HepG2 (cell line): ENCODE measurements around the gene MYO19. TPM values are rescaled to one million over a fixed set of nuclear protein-coding genes. Genes with fewer than 3 reads are reported as not detected.

Experiments used
- ATF7-NPFF ChIP-seq: sonication (generic); formaldehyde crosslinking; IDR thresholded peaks from 2 replicates; pipeline ENCODE4 v1.8.1; 2023; ENCODE audit warnings: mild to moderate bottlenecking, low read depth, missing genetic modification reagents, moderate library complexity
- CHCHD3 ChIP-seq: sonication (generic); formaldehyde crosslinking; IDR thresholded peaks from 2 replicates; pipeline ENCODE4 v1.8.0; 2022; ENCODE audit warnings: mild to moderate bottlenecking, missing genetic modification reagents, moderate library complexity
- E2F2 ChIP-seq: sonication (generic); formaldehyde crosslinking; IDR thresholded peaks from 2 replicates; pipeline ENCODE4 v1.4.0; 2020; ENCODE audit warnings: missing genetic modification reagents, borderline replicate concordance
- FOXA3 ChIP-seq: IDR thresholded peaks from 2 replicates; pipeline ENCODE4 v1.6.1; 2016; ENCODE audit warnings: missing genetic modification reagents, missing compliant biosample characterization
- GTF2F1 ChIP-seq: fragments of 150-350 bp; IDR thresholded peaks from 2 replicates; pipeline ENCODE4 v1.6.1; 2014; ENCODE audit warnings: low read length
- HNF4A ChIP-seq: sonication (generic); formaldehyde crosslinking; IDR thresholded peaks from 2 replicates; pipeline ENCODE4 v1.4.0; 2020; ENCODE audit warnings: missing genetic modification reagents
- MXD4 ChIP-seq: IDR thresholded peaks from 2 replicates; pipeline ENCODE4 v1.6.1; 2016; ENCODE audit warnings: mild to moderate bottlenecking, missing biosample characterization, missing genetic modification reagents
- PBX2 ChIP-seq: IDR thresholded peaks from 2 replicates; pipeline ENCODE4 v1.6.1; 2016; ENCODE audit warnings: control low read depth
- PHF20 ChIP-seq: sonication (generic); formaldehyde crosslinking; IDR thresholded peaks from 2 replicates; pipeline ENCODE4 v1.5.0; 2020; ENCODE audit warnings: mild to moderate bottlenecking, missing genetic modification reagents
- PPARG ChIP-seq: conservative IDR thresholded peaks from 2 replicates; pipeline ENCODE4 v1.6.1; 2016; ENCODE audit warnings: missing biosample characterization, missing genetic modification reagents
- REST ChIP-seq, 2 experiments: IDR thresholded peaks; 2 replicates each; pipeline ENCODE4 v1.6.1; 2011 to 2012; ENCODE audit warnings: low read length in 2 of 2, borderline replicate concordance in 1 of 2, low read depth in 1 of 2, mild to moderate bottlenecking in 1 of 2, moderate library complexity in 1 of 2
- RFX3 ChIP-seq: IDR thresholded peaks from 2 replicates; pipeline ENCODE4 v1.6.1; 2016; ENCODE audit warnings: missing biosample characterization, missing genetic modification reagents
- SP140L ChIP-seq: sonication (generic); formaldehyde crosslinking; IDR thresholded peaks from 2 replicates; pipeline ENCODE4 v1.4.0; 2020; ENCODE audit warnings: missing genetic modification reagents, borderline replicate concordance
- ZNF263 ChIP-seq: sonication (generic); formaldehyde crosslinking; IDR thresholded peaks from 2 replicates; pipeline ENCODE4 v1.4.0; 2020; ENCODE audit warnings: missing genetic modification reagents
- ZNF446 ChIP-seq: sonication (generic); formaldehyde crosslinking; IDR thresholded peaks from 2 replicates; pipeline ENCODE4 v1.5.0; 2020; ENCODE audit warnings: mild to moderate bottlenecking, missing genetic modification reagents
- ZZZ3 ChIP-seq: sonication (generic); formaldehyde crosslinking; IDR thresholded peaks from 2 replicates; pipeline ENCODE4 v1.4.0; 2020; ENCODE audit warnings: missing genetic modification reagents, mild to moderate bottlenecking, borderline replicate concordance
- polyA plus RNA-seq, 8 experiments: library from polyadenylated mRNA; depleted of rRNA in 3 of 8; stranded (reverse) in 7 of 8; unstranded in 1 of 8; fragments of >200 nt; fragmentation: Illumina TruSeq in 4 of 8; extraction: Trizol in 4 of 8; gene quantifications; 2 replicates each; pipeline versions ENCODE4 v1.2.1 to v1.2.3, GENCODE V29; 2011 to 2016; ENCODE audit warnings: low read depth in 4 of 8, missing spikeins in 1 of 8, mixed read lengths in 1 of 8; ENCODE audit not compliant: insufficient read depth in 1 of 8
- total RNA-seq, 5 experiments: library from RNA; depleted of rRNA; stranded (reverse); fragments of >200 nt; fragmentation: Illumina TruSeq; extraction: Trizol; gene quantifications; 2 replicates each; pipeline ENCODE4 v1.2.3, GENCODE V29; 2016; ENCODE audit warnings: low read depth in 1 of 5
- TF ChIP-seq, protein P1 (sequence below): sonication (generic); formaldehyde crosslinking; conservative IDR thresholded peaks from 2 replicates; pipeline ENCODE4 v1.4.0; 2020; ENCODE audit warnings: missing genetic modification reagents
- TF ChIP-seq, protein P2 (sequence below): sonication (generic); formaldehyde crosslinking; IDR thresholded peaks from 2 replicates; pipeline ENCODE4 v1.4.0; 2020; ENCODE audit warnings: missing genetic modification reagents

The MYO19 gene
- total and polyA plus RNA-seq, 2 of the 13 experiments (the other 11 are each of a cell fraction or from before 2014, with no cell fraction given), result 75.7 to 82.3 TPM

DNA sequence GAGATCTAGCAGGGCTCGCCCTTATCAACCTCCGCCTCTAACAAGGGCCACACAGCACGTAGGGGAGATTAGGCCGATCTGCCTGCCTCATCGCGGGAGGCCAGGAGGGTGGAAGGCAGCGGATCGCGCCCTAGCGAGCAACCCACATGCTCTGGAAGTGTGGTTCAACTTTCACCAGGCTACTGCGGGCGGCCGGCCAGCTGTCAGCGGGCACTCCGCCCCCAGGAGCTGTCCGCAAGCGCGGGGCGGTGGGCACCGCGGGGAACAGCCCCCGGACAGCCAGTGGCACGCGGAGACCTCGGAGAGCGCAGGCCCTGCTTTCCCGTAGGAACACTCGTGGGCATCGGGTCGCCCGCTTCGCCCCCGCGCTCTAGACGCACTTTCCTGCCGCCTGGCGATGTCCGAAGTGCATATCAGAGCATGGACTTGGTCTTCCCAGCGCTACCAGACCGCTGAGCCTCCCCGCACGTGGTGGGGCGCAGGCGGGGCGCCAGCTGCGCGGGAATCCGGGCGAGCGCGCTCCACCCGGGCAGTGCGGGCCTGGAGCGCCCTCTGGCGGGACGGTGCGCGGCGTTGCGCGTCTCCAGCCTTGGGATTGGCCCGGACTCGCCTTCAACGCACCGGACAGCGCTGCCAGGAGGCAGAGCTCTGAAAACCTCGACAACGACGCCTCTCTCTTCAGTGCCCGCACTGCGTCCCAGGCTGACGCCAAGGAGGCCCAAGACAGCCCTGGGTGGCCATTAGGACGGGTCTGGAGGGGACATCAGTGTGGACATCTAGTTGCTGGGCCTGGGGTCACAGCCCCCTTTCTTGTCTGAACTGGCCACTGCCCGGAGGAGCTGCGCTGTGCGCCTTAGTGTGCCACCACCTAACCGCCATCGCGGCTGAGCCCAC lies 51.8 kb downstream of the MYO19 start (continued):
- TF ChIP-seq REST (IDR thresholded peaks at IDR 0.05; ENCODE audit: borderline replicate concordance in 1 of 2, low read depth in 1 of 2, low read length in 2 of 2), result no peak; a peak in 1 of 4 replicates
- TF ChIP-seq RFX3, result no peak
- 0 out of 2 replicates have a peak, but pooled peaks have one; percentile 83 for TF ChIP-seq ZNF446
- peak; percentile 99 for TF ChIP-seq ATF7-NPFF (CRISPR knock-in tag)
- peak; percentile 80; the same call in 1 of the 2 replicates for TF ChIP-seq E2F2
- TF ChIP-seq FOXA3 (CRISPR knock-in tag), result peak; percentile 32; the same call in 1 of the 2 replicates
- peak; percentile 42; the same call in 1 of the 2 replicates for TF ChIP-seq PPARG (CRISPR knock-in tag)
- TF ChIP-seq GTF2F1, result no peak
- TF ChIP-seq CHCHD3 (CRISPR knock-in tag), result peak; percentile 98
- TF ChIP-seq, protein P1, sequence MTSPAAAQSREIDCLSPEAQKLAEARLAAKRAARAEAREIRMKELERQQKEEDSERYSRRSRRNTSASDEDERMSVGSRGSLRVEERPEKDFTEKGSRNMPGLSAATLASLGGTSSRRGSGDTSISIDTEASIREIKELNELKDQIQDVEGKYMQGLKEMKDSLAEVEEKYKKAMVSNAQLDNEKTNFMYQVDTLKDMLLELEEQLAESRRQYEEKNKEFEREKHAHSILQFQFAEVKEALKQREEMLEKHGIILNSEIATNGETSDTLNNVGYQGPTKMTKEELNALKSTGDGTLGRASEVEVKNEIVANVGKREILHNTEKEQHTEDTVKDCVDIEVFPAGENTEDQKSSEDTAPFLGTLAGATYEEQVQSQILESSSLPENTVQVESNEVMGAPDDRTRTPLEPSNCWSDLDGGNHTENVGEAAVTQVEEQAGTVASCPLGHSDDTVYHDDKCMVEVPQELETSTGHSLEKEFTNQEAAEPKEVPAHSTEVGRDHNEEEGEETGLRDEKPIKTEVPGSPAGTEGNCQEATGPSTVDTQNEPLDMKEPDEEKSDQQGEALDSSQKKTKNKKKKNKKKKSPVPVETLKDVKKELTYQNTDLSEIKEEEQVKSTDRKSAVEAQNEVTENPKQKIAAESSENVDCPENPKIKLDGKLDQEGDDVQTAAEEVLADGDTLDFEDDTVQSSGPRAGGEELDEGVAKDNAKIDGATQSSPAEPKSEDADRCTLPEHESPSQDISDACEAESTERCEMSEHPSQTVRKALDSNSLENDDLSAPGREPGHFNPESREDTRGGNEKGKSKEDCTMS (CRISPR knock-in tag), result no peak
- TF ChIP-seq SP140L (CRISPR knock-in tag), result no peak
- TF ChIP-seq, protein P2, sequence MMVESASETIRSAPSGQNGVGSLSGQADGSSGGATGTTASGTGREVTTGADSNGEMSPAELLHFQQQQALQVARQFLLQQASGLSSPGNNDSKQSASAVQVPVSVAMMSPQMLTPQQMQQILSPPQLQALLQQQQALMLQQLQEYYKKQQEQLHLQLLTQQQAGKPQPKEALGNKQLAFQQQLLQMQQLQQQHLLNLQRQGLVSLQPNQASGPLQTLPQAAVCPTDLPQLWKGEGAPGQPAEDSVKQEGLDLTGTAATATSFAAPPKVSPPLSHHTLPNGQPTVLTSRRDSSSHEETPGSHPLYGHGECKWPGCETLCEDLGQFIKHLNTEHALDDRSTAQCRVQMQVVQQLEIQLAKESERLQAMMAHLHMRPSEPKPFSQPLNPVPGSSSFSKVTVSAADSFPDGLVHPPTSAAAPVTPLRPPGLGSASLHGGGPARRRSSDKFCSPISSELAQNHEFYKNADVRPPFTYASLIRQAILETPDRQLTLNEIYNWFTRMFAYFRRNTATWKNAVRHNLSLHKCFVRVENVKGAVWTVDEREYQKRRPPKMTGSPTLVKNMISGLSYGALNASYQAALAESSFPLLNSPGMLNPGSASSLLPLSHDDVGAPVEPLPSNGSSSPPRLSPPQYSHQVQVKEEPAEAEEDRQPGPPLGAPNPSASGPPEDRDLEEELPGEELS (CRISPR knock-in tag), result no peak
- peak; percentile 80 for TF ChIP-seq MXD4 (CRISPR knock-in tag)
- no peak for TF ChIP-seq ZZZ3 (CRISPR knock-in tag)
- peak; percentile 79 for TF ChIP-seq ZNF263
- TF ChIP-seq HNF4A (CRISPR knock-in tag), result peak; percentile 14; the same call in 1 of the 2 replicates
- TF ChIP-seq PHF20 (CRISPR knock-in tag), result no peak
- no peak for TF ChIP-seq PBX2
